Measurements from ENCODE around the gene LCNL1. TPM values are rescaled to one million over a fixed set of nuclear protein-coding genes. Genes with fewer than 3 reads are reported as not detected.

LCNL1 gene
- total and polyA plus RNA-seq, 10 of the 15 experiments (the other 5 are each of a cell fraction or from before 2014, with no cell fraction given), result not detected

DNA sequence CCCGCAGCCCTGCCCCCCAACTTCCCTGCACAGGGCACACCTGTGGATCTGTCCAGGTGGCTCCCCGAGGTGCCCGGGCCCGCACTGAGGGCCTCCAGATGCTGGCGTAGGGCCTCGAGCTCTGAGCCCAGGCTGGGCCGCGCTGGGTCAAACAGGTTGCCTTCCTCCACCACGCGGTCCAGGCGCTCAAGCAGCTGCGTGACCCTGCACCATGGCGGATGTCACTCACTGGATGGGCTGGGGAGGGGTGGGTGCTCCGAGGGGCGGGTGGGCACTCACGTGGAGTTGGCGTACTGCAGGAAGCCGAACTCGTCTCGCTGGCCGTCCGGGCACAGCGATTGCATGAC is 39.8 kb downstream of the LCNL1 start:
- H2AFZ ChIP-seq (ENCODE audit: control insufficient read depth, low read depth, low read length), result no peak overlapping the region
- H3K27ac ChIP-seq (ENCODE audit: control insufficient read depth, insufficient read depth), result no peak overlapping the region
- intact Hi-C loops (cut with micrococcal nuclease; ENCODE audit: unreplicated experiment), result no loop called here
- no peak overlapping the region for H3K4me2 ChIP-seq (ENCODE audit: control insufficient read depth, insufficient read depth)
- peaks cover 0 to 2% of the 10 kb centered on the region in 2 experiments; a peak in 2 of 4 replicates for H3K27me3 ChIP-seq (replicated peaks in 1 of 2; ENCODE audit: control insufficient read depth in 2 of 2, insufficient read depth in 2 of 2, low read length in 1 of 2)
- no peaks in the 10 kb centered on the region for H3K9me3 ChIP-seq (replicated peaks; ENCODE audit: control insufficient read depth, insufficient read depth, low read length)
- in situ Hi-C loops (cut with MboI), result no loop called here
- ChIA-PET SMC1A (ENCODE audit: uncharacterized antibody, unreplicated experiment) (no interaction called here), POLR2A (no interaction called here), CTCF (no interaction called here), RAD21 (ENCODE audit: unreplicated experiment) (no interaction called here)
- DNase-seq (ENCODE audit: low read depth, low spot score) (no peak), ATAC-seq (no peak), FAIRE-seq (no peak)
- no peaks in the 10 kb centered on the region for H4K20me1 ChIP-seq (ENCODE audit: control insufficient read depth, insufficient read depth)
- 90% methylated on average over 17 of the region's 23 CpGs for WGBS (ENCODE audit: insufficient coverage, insufficient replicate concordance, low lambda C conversion rate, missing lambda C conversion rate)
- H3K9ac ChIP-seq (ENCODE audit: control insufficient read depth, insufficient read depth, low read length), result no peak overlapping the region
- no peak overlapping the region for H3K4me3 ChIP-seq
- no peaks in the 10 kb centered on the region for H3K4me1 ChIP-seq (ENCODE audit: control insufficient read depth, insufficient read depth, low read length)
- TF ChIP-seq RAD51 (IDR thresholded peaks at IDR 0.05) (no peak), MEF2B (IDR thresholded peaks at IDR 0.05; ENCODE audit: partially characterized antibody, poor library complexity, severe bottlenecking) (no peak), CBFB (IDR thresholded peaks at IDR 0.05; ENCODE audit: low read depth) (no peak), ZSCAN29 (IDR thresholded peaks at IDR 0.05) (no peak), SPI1 (IDR thresholded peaks at IDR 0.05; ENCODE audit: borderline replicate concordance, insufficient read depth, low read depth, low read length) (no peak), BRCA1 (IDR thresholded peaks at IDR 0.05; ENCODE audit: low read depth, low read length) (no peak), NR2F1 (conservative IDR thresholded peaks at IDR 0.05) (no peak), SMARCA5 (IDR thresholded peaks at IDR 0.05) (no peak)
- TF ChIP-seq, protein P1, sequence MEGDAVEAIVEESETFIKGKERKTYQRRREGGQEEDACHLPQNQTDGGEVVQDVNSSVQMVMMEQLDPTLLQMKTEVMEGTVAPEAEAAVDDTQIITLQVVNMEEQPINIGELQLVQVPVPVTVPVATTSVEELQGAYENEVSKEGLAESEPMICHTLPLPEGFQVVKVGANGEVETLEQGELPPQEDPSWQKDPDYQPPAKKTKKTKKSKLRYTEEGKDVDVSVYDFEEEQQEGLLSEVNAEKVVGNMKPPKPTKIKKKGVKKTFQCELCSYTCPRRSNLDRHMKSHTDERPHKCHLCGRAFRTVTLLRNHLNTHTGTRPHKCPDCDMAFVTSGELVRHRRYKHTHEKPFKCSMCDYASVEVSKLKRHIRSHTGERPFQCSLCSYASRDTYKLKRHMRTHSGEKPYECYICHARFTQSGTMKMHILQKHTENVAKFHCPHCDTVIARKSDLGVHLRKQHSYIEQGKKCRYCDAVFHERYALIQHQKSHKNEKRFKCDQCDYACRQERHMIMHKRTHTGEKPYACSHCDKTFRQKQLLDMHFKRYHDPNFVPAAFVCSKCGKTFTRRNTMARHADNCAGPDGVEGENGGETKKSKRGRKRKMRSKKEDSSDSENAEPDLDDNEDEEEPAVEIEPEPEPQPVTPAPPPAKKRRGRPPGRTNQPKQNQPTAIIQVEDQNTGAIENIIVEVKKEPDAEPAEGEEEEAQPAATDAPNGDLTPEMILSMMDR (IDR thresholded peaks at IDR 0.05 in 2 of 3, conservative IDR thresholded peaks at IDR 0.05 in 1 of 3; ENCODE audit: control insufficient read depth in 2 of 3, extremely low read depth in 1 of 3, insufficient read depth in 1 of 3, low read depth in 3 of 3, low read length in 3 of 3), result no peak
- TF ChIP-seq, protein P2, sequence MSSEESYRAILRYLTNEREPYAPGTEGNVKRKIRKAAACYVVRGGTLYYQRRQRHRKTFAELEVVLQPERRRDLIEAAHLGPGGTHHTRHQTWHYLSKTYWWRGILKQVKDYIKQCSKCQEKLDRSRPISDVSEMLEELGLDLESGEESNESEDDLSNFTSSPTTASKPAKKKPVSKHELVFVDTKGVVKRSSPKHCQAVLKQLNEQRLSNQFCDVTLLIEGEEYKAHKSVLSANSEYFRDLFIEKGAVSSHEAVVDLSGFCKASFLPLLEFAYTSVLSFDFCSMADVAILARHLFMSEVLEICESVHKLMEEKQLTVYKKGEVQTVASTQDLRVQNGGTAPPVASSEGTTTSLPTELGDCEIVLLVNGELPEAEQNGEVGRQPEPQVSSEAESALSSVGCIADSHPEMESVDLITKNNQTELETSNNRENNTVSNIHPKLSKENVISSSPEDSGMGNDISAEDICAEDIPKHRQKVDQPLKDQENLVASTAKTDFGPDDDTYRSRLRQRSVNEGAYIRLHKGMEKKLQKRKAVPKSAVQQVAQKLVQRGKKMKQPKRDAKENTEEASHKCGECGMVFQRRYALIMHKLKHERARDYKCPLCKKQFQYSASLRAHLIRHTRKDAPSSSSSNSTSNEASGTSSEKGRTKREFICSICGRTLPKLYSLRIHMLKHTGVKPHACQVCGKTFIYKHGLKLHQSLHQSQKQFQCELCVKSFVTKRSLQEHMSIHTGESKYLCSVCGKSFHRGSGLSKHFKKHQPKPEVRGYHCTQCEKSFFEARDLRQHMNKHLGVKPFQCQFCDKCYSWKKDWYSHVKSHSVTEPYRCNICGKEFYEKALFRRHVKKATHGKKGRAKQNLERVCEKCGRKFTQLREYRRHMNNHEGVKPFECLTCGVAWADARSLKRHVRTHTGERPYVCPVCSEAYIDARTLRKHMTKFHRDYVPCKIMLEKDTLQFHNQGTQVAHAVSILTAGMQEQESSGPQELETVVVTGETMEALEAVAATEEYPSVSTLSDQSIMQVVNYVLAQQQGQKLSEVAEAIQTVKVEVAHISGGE (CRISPR knock-in tag; IDR thresholded peaks at IDR 0.05), result no peak
- TF ChIP-seq, protein P3, sequence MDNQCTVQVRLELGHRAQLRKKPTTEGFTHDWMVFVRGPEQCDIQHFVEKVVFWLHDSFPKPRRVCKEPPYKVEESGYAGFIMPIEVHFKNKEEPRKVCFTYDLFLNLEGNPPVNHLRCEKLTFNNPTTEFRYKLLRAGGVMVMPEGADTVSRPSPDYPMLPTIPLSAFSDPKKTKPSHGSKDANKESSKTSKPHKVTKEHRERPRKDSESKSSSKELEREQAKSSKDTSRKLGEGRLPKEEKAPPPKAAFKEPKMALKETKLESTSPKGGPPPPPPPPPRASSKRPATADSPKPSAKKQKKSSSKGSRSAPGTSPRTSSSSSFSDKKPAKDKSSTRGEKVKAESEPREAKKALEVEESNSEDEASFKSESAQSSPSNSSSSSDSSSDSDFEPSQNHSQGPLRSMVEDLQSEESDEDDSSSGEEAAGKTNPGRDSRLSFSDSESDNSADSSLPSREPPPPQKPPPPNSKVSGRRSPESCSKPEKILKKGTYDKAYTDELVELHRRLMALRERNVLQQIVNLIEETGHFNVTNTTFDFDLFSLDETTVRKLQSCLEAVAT (IDR thresholded peaks at IDR 0.05), result no peak
- TF ChIP-seq, protein P4, sequence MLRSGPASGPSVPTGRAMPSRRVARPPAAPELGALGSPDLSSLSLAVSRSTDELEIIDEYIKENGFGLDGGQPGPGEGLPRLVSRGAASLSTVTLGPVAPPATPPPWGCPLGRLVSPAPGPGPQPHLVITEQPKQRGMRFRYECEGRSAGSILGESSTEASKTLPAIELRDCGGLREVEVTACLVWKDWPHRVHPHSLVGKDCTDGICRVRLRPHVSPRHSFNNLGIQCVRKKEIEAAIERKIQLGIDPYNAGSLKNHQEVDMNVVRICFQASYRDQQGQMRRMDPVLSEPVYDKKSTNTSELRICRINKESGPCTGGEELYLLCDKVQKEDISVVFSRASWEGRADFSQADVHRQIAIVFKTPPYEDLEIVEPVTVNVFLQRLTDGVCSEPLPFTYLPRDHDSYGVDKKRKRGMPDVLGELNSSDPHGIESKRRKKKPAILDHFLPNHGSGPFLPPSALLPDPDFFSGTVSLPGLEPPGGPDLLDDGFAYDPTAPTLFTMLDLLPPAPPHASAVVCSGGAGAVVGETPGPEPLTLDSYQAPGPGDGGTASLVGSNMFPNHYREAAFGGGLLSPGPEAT (IDR thresholded peaks at IDR 0.05; ENCODE audit: low read depth), result no peak
- TF ChIP-seq, protein P5, sequence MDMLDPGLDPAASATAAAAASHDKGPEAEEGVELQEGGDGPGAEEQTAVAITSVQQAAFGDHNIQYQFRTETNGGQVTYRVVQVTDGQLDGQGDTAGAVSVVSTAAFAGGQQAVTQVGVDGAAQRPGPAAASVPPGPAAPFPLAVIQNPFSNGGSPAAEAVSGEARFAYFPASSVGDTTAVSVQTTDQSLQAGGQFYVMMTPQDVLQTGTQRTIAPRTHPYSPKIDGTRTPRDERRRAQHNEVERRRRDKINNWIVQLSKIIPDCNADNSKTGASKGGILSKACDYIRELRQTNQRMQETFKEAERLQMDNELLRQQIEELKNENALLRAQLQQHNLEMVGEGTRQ (IDR thresholded peaks at IDR 0.05; ENCODE audit: borderline replicate concordance, low read depth, low read length), result no peak
- no peaks in the 10 kb centered on the region for H3K36me3 ChIP-seq (ENCODE audit: control insufficient read depth in 2 of 2, insufficient read depth in 2 of 2, low read length in 1 of 2)
- BruUV-seq (replicated peaks), result no TSS peak
- no peaks in the 10 kb centered on the region for H3K79me2 ChIP-seq (ENCODE audit: control insufficient read depth, insufficient read depth, low read length)
